Epithelial cell of prostate (primary cell): ENCODE data around the gene SLC17A9.

Source experiments
- DNase-seq: peaks from one replicate; pipeline ENCODE4 v3.0.0-alpha.2; 2011; ENCODE audit warnings: low read depth, low spot score
- H3K27ac ChIP-seq: fragments of 450-650 bp; 2 replicates; pipeline ENCODE4 v1.5.1; 2017; ENCODE audit warnings: mild to moderate bottlenecking

The SLC17A9 gene

GRCh38 chr20:62997417-62998035 lies 45.0 kb downstream of the SLC17A9 start:
- DNase-seq = no peak
- H3K27ac ChIP-seq = no peak overlapping the region

- no peak for DNase-seq
- no peak overlapping the region for H3K27ac ChIP-seq
Measured at GRCh38 chr20:62998449-62998848, 45.9 kb downstream of the SLC17A9 start.

- no peak overlapping the region for H3K27ac ChIP-seq
- no peak for DNase-seq
Measured at GRCh38 chr20:62999580-62999979, 47.1 kb downstream of the SLC17A9 start.

GRCh38 chr20:63000036-63000435 lies 47.5 kb downstream of the SLC17A9 start:
- no peak for DNase-seq

GRCh38 chr20:63000958-63001357 lies 48.4 kb downstream of the SLC17A9 start:
- DNase-seq = no peak
- no peak overlapping the region for H3K27ac ChIP-seq

More at GRCh38 chr20:63000036-63000435, 47.5 kb downstream of the SLC17A9 start:
- no peak overlapping the region for H3K27ac ChIP-seq

GRCh38 chr20:63002511-63002910 lies 50.0 kb downstream of the SLC17A9 start:
- peak; percentile 6 for DNase-seq
- H3K27ac ChIP-seq = no peak overlapping the region

GRCh38 chr20:63003546-63003945 lies 51.0 kb downstream of the SLC17A9 start:
- no peak for DNase-seq
- H3K27ac ChIP-seq = no peak overlapping the region

- DNase-seq = no peak
- no peak overlapping the region for H3K27ac ChIP-seq
Measured at GRCh38 chr20:63004607-63005364, 52.3 kb downstream of the SLC17A9 start.

- no peak overlapping the region for H3K27ac ChIP-seq
- DNase-seq = no peak
Measured at GRCh38 chr20:63005365-63005861, 52.9 kb downstream of the SLC17A9 start.

GRCh38 chr20:63005862-63006539 lies 53.5 kb downstream of the SLC17A9 start:
- no peak for DNase-seq

GRCh38 chr20:63006540-63007359 lies 54.2 kb downstream of the SLC17A9 start, which contains the start of gene BHLHE23:
Gene BHLHE23 (minus strand): TSS chr20:63006964. CDS start chr20:63006774, 190 bp downstream.
- DNase-seq = no peak
- H3K27ac ChIP-seq = no peak within 1 kb of the TSS

More at GRCh38 chr20:63005862-63006539, 53.5 kb downstream of the SLC17A9 start:
- no peak overlapping the region for H3K27ac ChIP-seq

- DNase-seq = no peak
- no peak overlapping the region for H3K27ac ChIP-seq
Measured at GRCh38 chr20:63007360-63007645, 54.8 kb downstream of the SLC17A9 start.

- no peak for DNase-seq
- H3K27ac ChIP-seq = no peak overlapping the region
Measured at GRCh38 chr20:63007646-63008488, 55.4 kb downstream of the SLC17A9 start.

- no peak for DNase-seq
- no peak overlapping the region for H3K27ac ChIP-seq
Measured at GRCh38 chr20:63008541-63009044, 56.1 kb downstream of the SLC17A9 start.

GRCh38 chr20:63009045-63009961 lies 56.8 kb downstream of the SLC17A9 start:
- no peak overlapping the region for H3K27ac ChIP-seq
- DNase-seq = no peak

GRCh38 chr20:63009988-63010769 lies 57.7 kb downstream of the SLC17A9 start:
- no peak overlapping the region for H3K27ac ChIP-seq
- no peak for DNase-seq

- H3K27ac ChIP-seq = no peak overlapping the region
- no peak for DNase-seq
Measured at GRCh38 chr20:63011798-63012197, 59.3 kb downstream of the SLC17A9 start.
